OCI-LY7 (cell line): Measurements from ENCODE around the gene BLOC1S6. TPM values are rescaled to one million over a fixed set of nuclear protein-coding genes. Genes with fewer than 3 reads are reported as not detected.

ENCODE experiments used
- BruUV-seq: library from RNA; stranded (reverse); fragments of 400-500 nt; replicated peaks from 2 replicates; lab custom pipeline; 2021; lab: Mats Ljungman, UMichigan
- CTCF ChIA-PET: fragments of 300-600 bp; sonication (Branson Sonifier 250); formaldehyde crosslinking; loops from one replicate; lab custom pipeline; 2022; ENCODE audit warnings: antibody characterized with exemption; ENCODE audit not compliant: unreplicated experiment; lab: Charles Lee
- POLR2A ChIA-PET: fragments of 300-600 bp; sonication (Branson Sonifier 250); formaldehyde crosslinking; loops from one replicate; lab custom pipeline; 2022; ENCODE audit warnings: antibody characterized with exemption; lab: Charles Lee
- DNase-seq: peaks from one replicate; pipeline ENCODE4 v3.0.0-alpha.2; 2015; ENCODE audit warnings: low spot score
- H2AFZ ChIP-seq: fragments of 200-600 bp; sonication (generic), shearing (Covaris generic); 2 replicates; pipeline ENCODE4 v1.6.1; 2014; ENCODE audit warnings: mild to moderate bottlenecking, antibody characterized with exemption, low read length, moderate library complexity
- H3K27ac ChIP-seq: fragments of 200-600 bp; sonication (generic); 2 replicates; pipeline ENCODE4 v1.5.1; 2014; ENCODE audit warnings: mixed run types, low read depth, mild to moderate bottlenecking, moderate library complexity, low read length, inconsistent platforms; ENCODE audit not compliant: poor library complexity, severe bottlenecking
- H3K36me3 ChIP-seq: fragments of 200-600 bp; sonication (generic); 2 replicates; pipeline ENCODE4 v1.6.1; 2014; ENCODE audit warnings: mild to moderate bottlenecking, antibody characterized with exemption, low read length, moderate library complexity, mixed read lengths; ENCODE audit not compliant: insufficient read depth
- H3K4me1 ChIP-seq: fragments of 200-600 bp; sonication (generic); 2 replicates; pipeline ENCODE4 v1.5.1; 2014; ENCODE audit warnings: mild to moderate bottlenecking, low read length; ENCODE audit not compliant: insufficient read depth, poor library complexity, severe bottlenecking
- H3K4me2 ChIP-seq: fragments of 200-600 bp; sonication (generic); 2 replicates; pipeline ENCODE4 v1.6.1; 2014; ENCODE audit warnings: mild to moderate bottlenecking, low read length
- H3K4me3 ChIP-seq: fragments of 200-600 bp; sonication (generic); 2 replicates; pipeline ENCODE4 v1.5.1; 2014; ENCODE audit warnings: mild to moderate bottlenecking, low read depth, low read length; ENCODE audit not compliant: poor library complexity, severe bottlenecking
- H3K79me2 ChIP-seq: fragments of 200-600 bp; sonication (generic); 2 replicates; pipeline ENCODE4 v1.6.1; 2016; ENCODE audit warnings: low read depth, mild to moderate bottlenecking, low read length, moderate library complexity, mixed read lengths; ENCODE audit not compliant: insufficient read depth
- H3K9me2 ChIP-seq: fragments of 200-600 bp; sonication (generic); 2 replicates; pipeline ENCODE4 v1.6.1; 2016; ENCODE audit warnings: mild to moderate bottlenecking, low read length, mixed read lengths; ENCODE audit not compliant: insufficient read depth
- H3K9me3 ChIP-seq: fragments of 200-600 bp; sonication (generic); 2 replicates; pipeline ENCODE4 v1.6.1; 2014; ENCODE audit warnings: mild to moderate bottlenecking, mixed run types, low read length, mixed read lengths
- H4K20me1 ChIP-seq: fragments of 200-600 bp; sonication (generic); 2 replicates; pipeline ENCODE4 v1.6.1; 2014; ENCODE audit warnings: mild to moderate bottlenecking, antibody characterized with exemption, low read length, moderate library complexity, mixed read lengths; ENCODE audit not compliant: insufficient read depth
- EZH2phosphoT487 ChIP-seq: fragments of 200-600 bp; sonication (generic); IDR thresholded peaks from 2 replicates; pipeline ENCODE4 v1.6.1; 2018; ENCODE audit warnings: low read depth, borderline replicate concordance, mild to moderate bottlenecking, mixed run types, antibody characterized with exemption, low read length, moderate library complexity, mixed read lengths
- intact Hi-C: fragments of 100-400 bp; cut with micrococcal nuclease; formaldehyde crosslinking; loops from one replicate; pipeline ENCODE4 v1.10.0; 2022; ENCODE audit not compliant: unreplicated experiment
- total RNA-seq, 2 experiments: library from RNA; depleted of rRNA in 1 of 2; stranded (reverse); fragments of >200 nt in 1 of 2; shearing (Covaris generic) in 1 of 2; gene quantifications; 2 replicates each; pipeline ENCODE4 v1.2.3, GENCODE V29; 2014 to 2022
- TF ChIP-seq, protein P1 (sequence below): fragments of 200-600 bp; sonication (generic); conservative IDR thresholded peaks from 2 replicates; pipeline ENCODE4 v1.5.1; 2014; ENCODE audit warnings: mild to moderate bottlenecking, antibody characterized with exemption, low read length, moderate library complexity, mixed read lengths

Gene BLOC1S6
- total RNA-seq, 2 experiments from 2014 or later = 50.2 to 79.0 TPM

DNA sequence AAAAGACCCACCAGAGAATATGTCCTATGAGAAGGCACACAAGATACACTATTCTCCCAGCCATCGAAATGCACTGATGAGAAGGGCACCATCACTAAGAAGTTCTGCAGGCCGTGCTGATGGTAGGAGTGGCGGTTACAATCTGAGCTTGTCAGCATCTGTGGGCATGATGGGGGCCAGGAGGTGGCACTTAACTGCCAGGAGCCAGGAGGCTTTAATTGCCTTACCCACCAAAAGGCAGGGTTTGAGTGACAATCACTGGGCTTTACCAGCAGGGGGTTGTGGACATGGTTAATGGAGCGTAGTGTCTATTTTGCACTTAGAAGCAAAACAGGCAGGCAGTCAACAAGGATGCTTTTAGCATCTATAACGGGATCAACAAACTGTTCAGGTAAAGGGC lies 31.6 kb downstream of the BLOC1S6 start:
- Histone ChIP-seq H3K27ac (no peak overlapping the region), H3K9me3 (no peaks in the 10 kb centered on the region), H3K79me2 (no peaks in the 10 kb centered on the region), H3K9me2 (no peaks in the 10 kb centered on the region), H3K4me1 (peaks cover 7% of the 10 kb centered on the region), H2AFZ (no peak overlapping the region; the same call in 1 of the 2 replicates), H3K4me3 (no peak overlapping the region), H3K4me2 (peak overlapping the region; percentile 5; the same call in 1 of the 2 replicates), H4K20me1 (no peaks in the 10 kb centered on the region), H3K36me3 (no peaks in the 10 kb centered on the region)
- CTCF ChIA-PET = no interaction called here
- intact Hi-C loops = loop anchor here (10.0 kb wide), 1 partner anchor 454 kb away; no protein-coding TSS in a partner anchor
- POLR2A ChIA-PET = interaction anchor here (0.6 to 1.1 kb wide), 4 partner anchors 21 to 199 kb away, joined by 3 to 5 read pairs (median 4); no protein-coding TSS in a partner anchor
- no TSS peak for BruUV-seq
- DNase-seq = peak; percentile 59
- TF ChIP-seq, protein P1, sequence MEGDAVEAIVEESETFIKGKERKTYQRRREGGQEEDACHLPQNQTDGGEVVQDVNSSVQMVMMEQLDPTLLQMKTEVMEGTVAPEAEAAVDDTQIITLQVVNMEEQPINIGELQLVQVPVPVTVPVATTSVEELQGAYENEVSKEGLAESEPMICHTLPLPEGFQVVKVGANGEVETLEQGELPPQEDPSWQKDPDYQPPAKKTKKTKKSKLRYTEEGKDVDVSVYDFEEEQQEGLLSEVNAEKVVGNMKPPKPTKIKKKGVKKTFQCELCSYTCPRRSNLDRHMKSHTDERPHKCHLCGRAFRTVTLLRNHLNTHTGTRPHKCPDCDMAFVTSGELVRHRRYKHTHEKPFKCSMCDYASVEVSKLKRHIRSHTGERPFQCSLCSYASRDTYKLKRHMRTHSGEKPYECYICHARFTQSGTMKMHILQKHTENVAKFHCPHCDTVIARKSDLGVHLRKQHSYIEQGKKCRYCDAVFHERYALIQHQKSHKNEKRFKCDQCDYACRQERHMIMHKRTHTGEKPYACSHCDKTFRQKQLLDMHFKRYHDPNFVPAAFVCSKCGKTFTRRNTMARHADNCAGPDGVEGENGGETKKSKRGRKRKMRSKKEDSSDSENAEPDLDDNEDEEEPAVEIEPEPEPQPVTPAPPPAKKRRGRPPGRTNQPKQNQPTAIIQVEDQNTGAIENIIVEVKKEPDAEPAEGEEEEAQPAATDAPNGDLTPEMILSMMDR = peak; percentile 66
- TF ChIP-seq EZH2phosphoT487 = no peak

DNA sequence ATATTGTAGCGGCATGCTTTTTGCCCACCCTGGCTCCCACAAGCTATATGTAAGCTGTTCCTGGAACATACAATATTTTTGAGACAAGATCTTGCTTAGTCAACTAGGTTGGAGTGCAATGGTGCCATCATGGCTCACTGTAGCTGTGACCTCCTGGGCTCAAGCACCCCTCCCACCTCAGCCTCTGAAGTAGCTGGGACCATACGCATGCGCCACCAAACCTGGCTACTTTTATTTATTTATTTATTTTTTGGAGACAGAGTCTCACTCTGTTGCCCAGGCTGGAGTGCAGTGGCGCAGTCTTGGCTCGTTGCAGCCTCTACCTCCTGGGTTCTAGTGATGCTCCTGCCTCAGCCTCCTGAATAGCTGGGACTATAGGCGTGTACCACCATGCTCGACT lies 41.0 kb downstream of the BLOC1S6 start:
- Histone ChIP-seq H3K9me2 (no peaks in the 10 kb centered on the region), H3K36me3 (no peaks in the 10 kb centered on the region), H4K20me1 (no peaks in the 10 kb centered on the region), H3K4me1 (no peaks in the 10 kb centered on the region), H2AFZ (no peak overlapping the region), H3K79me2 (no peaks in the 10 kb centered on the region), H3K4me2 (no peak overlapping the region), H3K4me3 (no peak overlapping the region), H3K27ac (no peak overlapping the region), H3K9me3 (no peaks in the 10 kb centered on the region)
- ChIA-PET POLR2A (no interaction called here), CTCF (no interaction called here)
- no TSS peak for BruUV-seq
- no peak for DNase-seq
- no peak for TF ChIP-seq EZH2phosphoT487
- TF ChIP-seq, protein P1 = no peak
- intact Hi-C loops = no loop called here

DNA sequence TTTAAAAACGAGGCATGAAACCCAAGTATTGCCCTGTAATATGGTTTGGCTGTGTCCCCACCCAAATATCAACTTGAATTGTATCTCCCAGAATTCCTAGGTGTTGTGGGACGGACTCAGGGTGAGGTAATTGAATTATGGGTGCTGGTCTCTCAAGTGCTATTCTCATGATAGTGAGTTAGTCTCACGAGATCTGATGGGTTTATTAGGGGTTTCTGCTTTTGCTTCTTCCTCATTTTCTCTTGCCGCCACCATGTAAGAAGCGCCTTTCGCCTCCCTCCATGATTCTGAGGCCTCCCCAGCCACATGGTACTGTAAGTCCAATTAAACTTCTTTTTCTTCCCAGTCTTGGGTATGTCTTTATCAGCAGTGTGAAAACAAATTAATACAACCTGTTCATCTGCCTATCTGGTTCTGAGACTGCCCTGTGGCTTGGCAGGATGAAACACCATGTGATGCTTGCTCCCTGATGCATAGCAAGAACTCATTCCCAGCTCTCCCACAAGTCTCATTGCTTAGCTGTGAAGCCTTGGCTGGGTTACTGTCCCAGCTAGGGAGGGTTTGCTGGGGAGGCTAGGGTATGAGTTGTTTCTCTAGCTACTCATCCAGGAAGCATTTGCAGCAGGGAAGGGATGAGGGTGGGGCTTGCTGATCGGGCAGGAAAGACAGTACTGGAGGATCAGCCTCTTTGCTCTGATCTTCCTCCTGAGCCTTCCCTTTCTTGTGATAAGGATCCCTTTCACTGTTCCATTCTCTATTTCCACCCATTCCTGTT lies 43.9 kb downstream of the BLOC1S6 start:
- POLR2A ChIA-PET = no interaction called here
- no TSS peak for BruUV-seq
- H3K4me2 ChIP-seq = no peak overlapping the region

More for the DNA sequence above, 43.9 kb downstream of the BLOC1S6 start:
- intact Hi-C loops = no loop called here
- Histone ChIP-seq H4K20me1 (no peaks in the 10 kb centered on the region), H3K79me2 (no peaks in the 10 kb centered on the region), H3K4me1 (peaks cover 7% of the 10 kb centered on the region), H3K9me2 (no peaks in the 10 kb centered on the region), H3K36me3 (no peaks in the 10 kb centered on the region), H3K27ac (no peak overlapping the region), H3K9me3 (no peaks in the 10 kb centered on the region), H3K4me3 (no peak overlapping the region), H2AFZ (no peak overlapping the region; the same call in 1 of the 2 replicates)
- CTCF ChIA-PET = interaction anchor here (0.9 kb wide), 1 partner anchor 74 kb away, joined by 3 read pairs; no protein-coding TSS in a partner anchor
- no peak for DNase-seq
- no peak for TF ChIP-seq EZH2phosphoT487
- TF ChIP-seq, protein P1 = no peak
